OCI-LY1 (cell line): Measurements from ENCODE around the gene DNAJC28.

Experiments used
- H2AFZ ChIP-seq: fragments of 200-600 bp; sonication (generic), shearing (Covaris generic); 2 replicates; pipeline ENCODE4 v1.6.0; 2014; ENCODE audit warnings: antibody characterized with exemption, mild to moderate bottlenecking, low read length
- H3F3A ChIP-seq: fragments of 200-600 bp; sonication (generic), shearing (Covaris generic); 2 replicates; pipeline ENCODE4 v1.6.0; 2014; ENCODE audit warnings: mild to moderate bottlenecking, antibody characterized with exemption, low read length, moderate library complexity; ENCODE audit not compliant: insufficient read depth
- H3K27ac ChIP-seq: fragments of 200-600 bp; sonication (generic); 2 replicates; pipeline ENCODE4 v1.5.1; 2014; ENCODE audit warnings: low read length, mixed run types, mild to moderate bottlenecking, low read depth; ENCODE audit not compliant: poor library complexity, severe bottlenecking
- H3K27me3 ChIP-seq: fragments of 200-600 bp; sonication (generic); 2 replicates; pipeline ENCODE4 v1.6.0; 2014; ENCODE audit warnings: antibody characterized with exemption, mild to moderate bottlenecking, low read length, moderate library complexity; ENCODE audit not compliant: insufficient read depth
- H3K36me3 ChIP-seq: fragments of 200-600 bp; sonication (generic); 2 replicates; pipeline ENCODE4 v1.6.1; 2014; ENCODE audit warnings: mild to moderate bottlenecking, antibody characterized with exemption, low read length, moderate library complexity, mixed read lengths; ENCODE audit not compliant: insufficient read depth
- H3K4me1 ChIP-seq: fragments of 200-600 bp; sonication (generic); 2 replicates; pipeline ENCODE4 v1.5.1; 2014; ENCODE audit warnings: mild to moderate bottlenecking, low read length, moderate library complexity; ENCODE audit not compliant: insufficient read depth, severe bottlenecking
- H3K4me2 ChIP-seq: fragments of 200-600 bp; sonication (generic), shearing (Covaris generic); 2 replicates; pipeline ENCODE4 v1.6.1; 2014; ENCODE audit warnings: low read length
- H3K4me3 ChIP-seq: fragments of 200-600 bp; sonication (generic); 2 replicates; pipeline ENCODE4 v1.5.1; 2014; ENCODE audit warnings: low read length, low read depth, mild to moderate bottlenecking, mixed read lengths; ENCODE audit not compliant: poor library complexity, severe bottlenecking
- H3K79me2 ChIP-seq: fragments of 200-600 bp; shearing (Covaris generic); 2 replicates; pipeline ENCODE4 v1.6.1; 2016; ENCODE audit warnings: mixed run types, low read length, mixed read lengths; ENCODE audit not compliant: insufficient read depth
- H3K9ac ChIP-seq: fragments of 200-600 bp; sonication (generic), shearing (Covaris generic); 2 replicates; pipeline ENCODE4 v1.6.1; 2014; ENCODE audit warnings: mild to moderate bottlenecking, low read length, mixed read lengths
- H3K9me2 ChIP-seq: fragments of 200-600 bp; sonication (generic), shearing (Covaris generic); 2 replicates; pipeline ENCODE4 v1.6.1; 2014; ENCODE audit warnings: low read depth, mild to moderate bottlenecking, low read length, mixed read lengths
- H3K9me3 ChIP-seq: fragments of 200-600 bp; shearing (Covaris generic); 2 replicates; pipeline ENCODE4 v1.6.1; 2014; ENCODE audit warnings: low read length, mixed read lengths
- H4K20me1 ChIP-seq: fragments of 200-600 bp; sonication (generic), shearing (Covaris generic); 2 replicates; pipeline ENCODE4 v1.6.0; 2016; ENCODE audit warnings: mild to moderate bottlenecking, low read length; ENCODE audit not compliant: insufficient read depth
- EZH2 ChIP-seq: fragments of 200-600 bp; sonication (generic), shearing (Covaris generic); IDR thresholded peaks from 2 replicates; pipeline ENCODE4 v1.8.0; 2017; ENCODE audit warnings: borderline replicate concordance, mixed run types, mild to moderate bottlenecking, antibody characterized with exemption, low read length, moderate library complexity, mixed read lengths
- TF ChIP-seq, protein P1 (sequence below): fragments of 200-600 bp; sonication (generic), shearing (Covaris generic); IDR thresholded peaks from 2 replicates; pipeline ENCODE4 v1.5.1; 2017; ENCODE audit warnings: mild to moderate bottlenecking, antibody characterized with exemption, low read length, moderate library complexity, mixed read lengths

DNAJC28 gene

DNA sequence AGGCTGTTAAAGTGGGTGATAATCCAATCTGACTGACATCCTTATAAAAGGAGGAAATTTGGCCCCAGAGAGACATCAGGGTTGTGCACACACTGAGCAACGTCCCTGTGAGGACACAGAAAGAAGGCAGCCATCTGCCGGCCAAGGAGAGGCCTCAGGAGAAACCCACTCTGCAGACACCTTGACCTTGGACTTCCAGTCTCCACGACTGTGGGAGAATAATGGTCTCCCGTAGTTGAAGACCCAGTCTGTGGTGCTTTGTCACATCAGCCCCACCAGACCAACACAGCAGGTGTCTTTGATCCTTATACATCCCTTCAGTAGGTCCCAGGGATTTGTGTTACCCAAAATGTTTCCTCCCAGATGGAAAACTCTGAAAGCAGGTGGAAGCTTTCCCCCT is 4.2 kb upstream of the DNAJC28 start:
- Histone ChIP-seq H3K9ac (no peak overlapping the region), H3K4me3 (no peak overlapping the region), H3K79me2 (no peaks in the 10 kb centered on the region), H3K27me3 (no peaks in the 10 kb centered on the region), H3K27ac (no peak overlapping the region), H2AFZ (no peak overlapping the region), H3F3A (no peaks in the 10 kb centered on the region), H3K9me2 (no peaks in the 10 kb centered on the region), H4K20me1 (no peaks in the 10 kb centered on the region), H3K36me3 (no peaks in the 10 kb centered on the region), H3K4me2 (no peak overlapping the region), H3K9me3 (no peaks in the 10 kb centered on the region), H3K4me1 (peaks cover 13% of the 10 kb centered on the region)
- TF ChIP-seq, protein P1, sequence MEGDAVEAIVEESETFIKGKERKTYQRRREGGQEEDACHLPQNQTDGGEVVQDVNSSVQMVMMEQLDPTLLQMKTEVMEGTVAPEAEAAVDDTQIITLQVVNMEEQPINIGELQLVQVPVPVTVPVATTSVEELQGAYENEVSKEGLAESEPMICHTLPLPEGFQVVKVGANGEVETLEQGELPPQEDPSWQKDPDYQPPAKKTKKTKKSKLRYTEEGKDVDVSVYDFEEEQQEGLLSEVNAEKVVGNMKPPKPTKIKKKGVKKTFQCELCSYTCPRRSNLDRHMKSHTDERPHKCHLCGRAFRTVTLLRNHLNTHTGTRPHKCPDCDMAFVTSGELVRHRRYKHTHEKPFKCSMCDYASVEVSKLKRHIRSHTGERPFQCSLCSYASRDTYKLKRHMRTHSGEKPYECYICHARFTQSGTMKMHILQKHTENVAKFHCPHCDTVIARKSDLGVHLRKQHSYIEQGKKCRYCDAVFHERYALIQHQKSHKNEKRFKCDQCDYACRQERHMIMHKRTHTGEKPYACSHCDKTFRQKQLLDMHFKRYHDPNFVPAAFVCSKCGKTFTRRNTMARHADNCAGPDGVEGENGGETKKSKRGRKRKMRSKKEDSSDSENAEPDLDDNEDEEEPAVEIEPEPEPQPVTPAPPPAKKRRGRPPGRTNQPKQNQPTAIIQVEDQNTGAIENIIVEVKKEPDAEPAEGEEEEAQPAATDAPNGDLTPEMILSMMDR, result no peak
- TF ChIP-seq EZH2, result no peak

DNA sequence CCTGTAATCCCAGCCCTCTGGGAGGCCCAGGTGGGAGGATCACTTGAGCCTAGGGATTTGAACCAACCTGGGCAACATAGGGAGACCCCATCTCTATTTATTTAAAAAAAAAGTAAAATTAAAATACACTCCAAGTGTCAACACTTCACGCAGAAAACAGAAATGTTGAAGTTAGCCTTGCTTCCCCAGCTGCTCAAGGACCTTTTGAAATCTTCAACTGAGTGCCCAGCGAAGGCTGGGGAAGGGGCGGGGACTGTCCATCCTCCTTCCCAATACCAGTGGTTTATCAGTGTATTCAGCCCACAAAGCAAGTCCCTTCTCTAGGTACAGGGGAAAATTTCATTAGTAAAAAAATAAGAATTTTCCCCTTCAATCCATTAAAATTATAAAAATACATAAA is 2.2 kb upstream of the DNAJC28 start:
- no peaks in the 10 kb centered on the region for H3K27me3 ChIP-seq
- H3K36me3 ChIP-seq, result no peaks in the 10 kb centered on the region
- H2AFZ ChIP-seq, result no peak overlapping the region

DNA sequence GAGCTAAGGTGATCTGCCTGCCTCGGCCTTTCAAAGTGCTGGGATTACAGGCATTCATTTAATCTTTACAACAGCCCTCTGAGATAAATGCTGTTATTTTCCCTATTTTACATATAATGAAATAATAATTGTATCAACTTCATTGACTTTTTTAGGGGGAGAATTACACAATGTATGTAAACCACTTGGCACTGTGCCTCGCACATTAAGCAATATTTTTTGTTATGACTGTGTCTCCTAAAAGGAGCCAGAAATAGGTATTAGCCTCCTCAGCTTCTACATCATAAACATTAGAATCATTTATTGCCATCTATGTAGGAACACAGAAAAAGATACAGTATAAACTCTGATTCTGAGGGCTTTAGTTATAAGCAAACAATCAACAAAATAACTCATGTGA is 1.1 kb upstream of the DNAJC28 start:
- Histone ChIP-seq H3K4me2 (no peak overlapping the region), H3F3A (no peaks in the 10 kb centered on the region), H3K27me3 (no peaks in the 10 kb centered on the region), H3K9me3 (no peaks in the 10 kb centered on the region), H3K27ac (no peak overlapping the region), H3K79me2 (no peaks in the 10 kb centered on the region), H3K36me3 (no peaks in the 10 kb centered on the region), H3K4me1 (peaks cover 16% of the 10 kb centered on the region), H3K9ac (no peak overlapping the region), H3K9me2 (no peaks in the 10 kb centered on the region), H2AFZ (no peak overlapping the region), H4K20me1 (no peaks in the 10 kb centered on the region), H3K4me3 (no peak overlapping the region)
- no peak for TF ChIP-seq EZH2
- TF ChIP-seq, protein P1, result no peak

More for the DNA sequence above, 2.2 kb upstream of the DNAJC28 start:
- no peaks in the 10 kb centered on the region for H3K79me2 ChIP-seq
- no peak overlapping the region for H3K9ac ChIP-seq
- no peaks in the 10 kb centered on the region for H3K9me3 ChIP-seq
- TF ChIP-seq, protein P1, result no peak
- TF ChIP-seq EZH2, result no peak
- no peak overlapping the region for H3K27ac ChIP-seq
- H4K20me1 ChIP-seq, result no peaks in the 10 kb centered on the region
- H3K9me2 ChIP-seq, result no peaks in the 10 kb centered on the region
- H3F3A ChIP-seq, result no peaks in the 10 kb centered on the region
- H3K4me3 ChIP-seq, result no peak overlapping the region
- H3K4me2 ChIP-seq, result no peak overlapping the region
- peaks cover 16% of the 10 kb centered on the region for H3K4me1 ChIP-seq
